T47D (cell line): ENCODE measurements around the gene CTSS.
"Not testable (repeated sequence)": the region's sequence is repeated elsewhere in the genome, so short reads cannot be mapped to it uniquely, and the experiment has no call there.

Experiments used
- DNase-seq, 2 experiments: peaks; one replicate each; pipeline versions ENCODE4 v3.0.0 to v3.0.0-alpha.2; 2011 to 2012; ENCODE audit warnings: low read depth in 1 of 2, low spot score in 1 of 2
- JUND ChIP-seq: IDR thresholded peaks from 2 replicates; pipeline ENCODE4 v1.6.1; 2012; ENCODE audit warnings: low read depth
- in situ Hi-C: cut with HindIII; loops from 2 replicates; pipeline ENCODE4 v1.10.0; 2016; ENCODE audit warnings: low sequenced_read_pairs, low pct_unique_long_range_greater_than_20kb

Gene CTSS

GRCh38 chr1:150793221-150793620 is 27.6 kb upstream of the CTSS start:
- no peak for TF ChIP-seq JUND
- no peak for DNase-seq
- in situ Hi-C loops, result no loop called here

GRCh38 chr1:150791585-150791984 is 26.0 kb upstream of the CTSS start:
- no peak for DNase-seq
- TF ChIP-seq JUND, result no peak
- in situ Hi-C loops, result no loop called here

GRCh38 chr1:150789396-150789795 is 23.8 kb upstream of the CTSS start:
- in situ Hi-C loops, result no loop called here
- DNase-seq, result peak in 1 of 2 experiments; percentile 56
- no peak for TF ChIP-seq JUND

- TF ChIP-seq JUND, result no peak
- in situ Hi-C loops, result no loop called here
- no peak for DNase-seq
These were observed 23.4 kb upstream of the CTSS start for GRCh38 chr1:150788946-150789345.

GRCh38 chr1:150787455-150787854 is 21.9 kb upstream of the CTSS start:
- in situ Hi-C loops, result no loop called here
- TF ChIP-seq JUND, result no peak
- no peak for DNase-seq

- no peak for TF ChIP-seq JUND
- in situ Hi-C loops, result no loop called here
- DNase-seq, result no peak
These were observed 14.9 kb upstream of the CTSS start for GRCh38 chr1:150780510-150780909.

- no peak for TF ChIP-seq JUND
- no peak for DNase-seq
- in situ Hi-C loops, result no loop called here
These were observed 12.8 kb upstream of the CTSS start for GRCh38 chr1:150778409-150778808.

- TF ChIP-seq JUND, result no peak
- in situ Hi-C loops, result no loop called here
- DNase-seq, result peak in 1 of 2 experiments; percentile 54
These were observed 12.0 kb upstream of the CTSS start for GRCh38 chr1:150777544-150777943.

- DNase-seq, in situ Hi-C loops: not testable (repeated sequence)
These were observed 10.4 kb upstream of the CTSS start for GRCh38 chr1:150775931-150776505.

- TF ChIP-seq JUND, result no peak
- in situ Hi-C loops, result no loop called here
- no peak for DNase-seq
These were observed 9.7 kb upstream of the CTSS start for GRCh38 chr1:150775276-150775675.

- in situ Hi-C loops, result no loop called here
- DNase-seq, result no peak
- no peak for TF ChIP-seq JUND
These were observed 6.7 kb upstream of the CTSS start for GRCh38 chr1:150772326-150772725.

- in situ Hi-C loops, DNase-seq: not testable (repeated sequence)
These were observed 2.1 kb upstream of the CTSS start for GRCh38 chr1:150767704-150768103.

GRCh38 chr1:150765977-150766301 is 361 bp upstream of the CTSS start:
- DNase-seq, in situ Hi-C loops: not testable (repeated sequence)

- in situ Hi-C loops, result no loop called here
- DNase-seq, result peak in 1 of 2 experiments; percentile 18
- TF ChIP-seq JUND, result no peak
These were observed 919 bp downstream of the CTSS start for GRCh38 chr1:150764617-150765101.
